Esophagus squamous epithelium (tissue), 5 donors: ENCODE measurements around the gene GREB1. TPM values are rescaled to one million over a fixed set of nuclear protein-coding genes. Genes with fewer than 3 reads are reported as not detected.

Experiments used
- DNase-seq: peaks from one replicate; lab custom pipeline; 2025; lab: John Stamatoyannopoulos, UW
- H3K27ac ChIP-seq, 4 donors: fragments of 200-600 bp; sonication (generic); one replicate each; pipeline ENCODE4 v1.5.1; 2016 to 2019; ENCODE audit warnings: mild to moderate bottlenecking in 1 of 4
- H3K27me3 ChIP-seq, 4 donors: fragments of 200-600 bp; sonication (generic); 1 replicate in 3 of 4; 2 replicates in 1 of 4; pipeline versions ENCODE4 v1.5.1 to v1.6.0; 2017 to 2021; ENCODE audit warnings: antibody characterized with exemption in 1 of 4
- H3K36me3 ChIP-seq, 3 donors: fragments of 200-600 bp; sonication (generic); one replicate each; pipeline ENCODE4 v1.5.1; 2016 to 2019
- H3K4me1 ChIP-seq, 3 donors: fragments of 200-600 bp; sonication (generic); one replicate each; pipeline ENCODE4 v1.5.1; 2017 to 2019
- H3K4me3 ChIP-seq, 4 donors: fragments of 200-600 bp; sonication (generic); 1 replicate in 3 of 4; 2 replicates in 1 of 4; pipeline ENCODE4 v1.5.1; 2016 to 2019; ENCODE audit warnings: mild to moderate bottlenecking in 2 of 4, moderate library complexity in 1 of 4
- H3K9me3 ChIP-seq, 3 donors: fragments of 200-600 bp; sonication (generic); one replicate each; pipeline ENCODE4 v1.5.1; 2016 to 2019
- POLR2A ChIP-seq, 4 donors: fragments of 450-650 bp; IDR thresholded peaks; one replicate each; pipeline ENCODE4 v1.6.1; 2017; ENCODE audit warnings: antibody characterized with exemption in 4 of 4, mild to moderate bottlenecking in 4 of 4, moderate library complexity in 3 of 4
- WGBS, 2 donors: methylation state at CpG; one replicate each; pipeline ENCODE4 v1.1.5; 2018; 5-methylcytosine and 5-hydroxymethylcytosine counted together
- intact Hi-C: fragments of 100-400 bp; cut with DNase I; formaldehyde crosslinking; loops from one replicate; pipeline ENCODE4 v1.15.0; 2022
- total RNA-seq, 4 donors: library from RNA; depleted of rRNA; stranded (reverse); fragments of >200 nt; gene quantifications; one replicate each; pipeline ENCODE4 v1.1.0, GENCODE V29; 2016
- TF ChIP-seq, protein P1 (sequence below), 6 experiments: fragments of 450-650 bp in 4 of 6; fragments of 200-600 bp in 2 of 6; sonication (generic) in 2 of 6; IDR thresholded peaks; one replicate each; pipeline ENCODE4 v1.5.1; 2016 to 2019; ENCODE audit warnings: antibody characterized with exemption in 6 of 6, mild to moderate bottlenecking in 4 of 6, moderate library complexity in 4 of 6
- donor health status: DM: yes; HTN: yes; CAD: no.

Gene GREB1
- total RNA-seq, 4 donors from 2014 or later: 0.08 to 1.7 (median 0.51) TPM

DNA sequence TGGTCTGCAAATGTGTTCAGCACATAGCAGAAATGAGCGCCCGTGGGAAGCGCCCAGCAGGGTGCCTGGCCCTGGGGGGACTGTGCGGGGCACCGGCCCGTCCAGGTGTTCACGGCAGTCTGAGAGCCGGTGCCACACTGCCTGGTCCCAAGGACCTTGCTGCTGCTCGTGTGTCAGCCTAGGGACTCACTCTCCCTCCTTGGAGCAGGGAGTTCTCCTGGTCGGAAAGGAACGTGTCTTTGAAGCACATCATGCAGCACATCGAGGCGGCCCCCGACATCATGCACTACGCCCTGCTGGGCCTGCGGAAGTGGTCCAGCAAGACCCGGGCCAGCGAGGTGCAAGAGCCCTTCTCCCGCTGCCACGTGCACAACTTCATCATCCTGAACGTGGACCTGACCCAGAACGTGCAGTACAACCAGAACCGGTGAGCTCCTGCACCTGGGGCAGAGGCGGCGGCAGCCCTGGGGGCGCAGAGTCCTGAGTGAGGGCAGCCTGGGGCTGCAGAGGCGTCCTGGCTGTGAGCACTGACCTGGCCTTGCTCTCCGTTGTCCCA lies 100.2 kb downstream of the GREB1 start:
- intact Hi-C loops: no loop called here
- no peaks in the 10 kb centered on the region for H3K36me3 ChIP-seq
- no peak overlapping the region for H3K4me3 ChIP-seq
- no peak overlapping the region for H3K27ac ChIP-seq
- H3K4me1 ChIP-seq: no peaks in the 10 kb centered on the region
- H3K27me3 ChIP-seq: peaks cover 0 to 4% (median 0%) of the 10 kb centered on the region in 4 donors
- no peak for TF ChIP-seq POLR2A (IDR thresholded peaks at IDR 0.05)
- no peak for DNase-seq
- no peaks in the 10 kb centered on the region for H3K9me3 ChIP-seq
- WGBS, 2 donors: 88 to 94% methylated on average over 8 to 21 of the region's 28 CpGs

DNA sequence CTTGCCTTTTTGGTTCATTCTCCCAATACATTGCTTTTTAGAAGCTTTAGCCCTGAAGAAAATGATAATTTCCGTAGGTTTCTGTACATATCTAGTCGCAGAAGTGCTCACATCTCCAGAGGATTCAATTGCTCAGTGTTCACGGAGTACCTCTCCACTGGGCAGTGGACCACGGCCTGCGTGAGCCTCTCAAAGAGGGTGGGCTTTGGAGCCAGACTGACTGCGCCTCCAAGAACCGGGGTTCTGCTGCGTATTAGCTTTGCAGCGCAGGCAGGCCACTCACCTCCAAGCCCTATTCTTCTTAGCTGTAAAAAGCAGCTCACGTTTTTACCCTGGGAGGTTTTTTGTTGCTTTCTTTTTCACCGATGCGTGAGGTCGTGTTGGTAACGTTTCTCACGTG lies 100.7 kb downstream of the GREB1 start:
- intact Hi-C loops: no loop called here
- no peak overlapping the region for H3K27ac ChIP-seq
- no peak overlapping the region for H3K4me3 ChIP-seq
- no peaks in the 10 kb centered on the region for H3K4me1 ChIP-seq
- H3K36me3 ChIP-seq: no peaks in the 10 kb centered on the region
- H3K9me3 ChIP-seq: no peaks in the 10 kb centered on the region
- H3K27me3 ChIP-seq: peaks cover 0 to 4% (median 0%) of the 10 kb centered on the region in 4 donors
- no peak for DNase-seq
- 78 to 88% methylated on average over 14 of the region's 15 CpGs for WGBS, 2 donors
- TF ChIP-seq, protein P1, sequence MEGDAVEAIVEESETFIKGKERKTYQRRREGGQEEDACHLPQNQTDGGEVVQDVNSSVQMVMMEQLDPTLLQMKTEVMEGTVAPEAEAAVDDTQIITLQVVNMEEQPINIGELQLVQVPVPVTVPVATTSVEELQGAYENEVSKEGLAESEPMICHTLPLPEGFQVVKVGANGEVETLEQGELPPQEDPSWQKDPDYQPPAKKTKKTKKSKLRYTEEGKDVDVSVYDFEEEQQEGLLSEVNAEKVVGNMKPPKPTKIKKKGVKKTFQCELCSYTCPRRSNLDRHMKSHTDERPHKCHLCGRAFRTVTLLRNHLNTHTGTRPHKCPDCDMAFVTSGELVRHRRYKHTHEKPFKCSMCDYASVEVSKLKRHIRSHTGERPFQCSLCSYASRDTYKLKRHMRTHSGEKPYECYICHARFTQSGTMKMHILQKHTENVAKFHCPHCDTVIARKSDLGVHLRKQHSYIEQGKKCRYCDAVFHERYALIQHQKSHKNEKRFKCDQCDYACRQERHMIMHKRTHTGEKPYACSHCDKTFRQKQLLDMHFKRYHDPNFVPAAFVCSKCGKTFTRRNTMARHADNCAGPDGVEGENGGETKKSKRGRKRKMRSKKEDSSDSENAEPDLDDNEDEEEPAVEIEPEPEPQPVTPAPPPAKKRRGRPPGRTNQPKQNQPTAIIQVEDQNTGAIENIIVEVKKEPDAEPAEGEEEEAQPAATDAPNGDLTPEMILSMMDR (IDR thresholded peaks at IDR 0.05): no peak
- no peak for TF ChIP-seq POLR2A (IDR thresholded peaks at IDR 0.05)

DNA sequence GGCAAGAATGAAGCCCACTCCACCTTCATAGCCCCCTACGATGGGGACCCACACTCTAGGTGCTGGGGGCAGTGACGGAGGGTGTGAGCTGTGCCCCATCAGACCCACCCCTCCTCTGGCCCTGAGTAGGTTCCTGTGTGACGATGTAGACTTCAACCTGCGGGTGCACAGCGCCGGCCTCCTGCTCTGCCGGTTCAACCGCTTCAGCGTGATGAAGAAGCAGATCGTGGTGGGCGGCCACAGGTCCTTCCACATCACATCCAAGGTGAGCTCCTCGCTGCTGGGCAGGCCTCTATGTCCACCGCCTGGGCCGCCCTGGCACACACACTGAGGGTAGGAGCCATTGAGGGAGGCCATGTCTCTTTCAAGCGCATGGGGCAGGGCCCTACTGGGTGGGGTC lies 101.3 kb downstream of the GREB1 start:
- 90% methylated on average over 14 of the region's 15 CpGs; no CpG with 5 or more reads in 1 of the 2 donors for WGBS, 2 donors
- DNase-seq: no peak
- Histone ChIP-seq H3K4me3 (no peak overlapping the region), H3K36me3 (no peaks in the 10 kb centered on the region), H3K27ac (no peak overlapping the region), H3K4me1 (no peaks in the 10 kb centered on the region), H3K27me3 (peaks cover 0 to 4% (median 0%) of the 10 kb centered on the region in 4 donors), H3K9me3 (no peaks in the 10 kb centered on the region)
- intact Hi-C loops: no loop called here
- TF ChIP-seq POLR2A (IDR thresholded peaks at IDR 0.05): no peak
- TF ChIP-seq, protein P1 (IDR thresholded peaks at IDR 0.05): no peak

DNA sequence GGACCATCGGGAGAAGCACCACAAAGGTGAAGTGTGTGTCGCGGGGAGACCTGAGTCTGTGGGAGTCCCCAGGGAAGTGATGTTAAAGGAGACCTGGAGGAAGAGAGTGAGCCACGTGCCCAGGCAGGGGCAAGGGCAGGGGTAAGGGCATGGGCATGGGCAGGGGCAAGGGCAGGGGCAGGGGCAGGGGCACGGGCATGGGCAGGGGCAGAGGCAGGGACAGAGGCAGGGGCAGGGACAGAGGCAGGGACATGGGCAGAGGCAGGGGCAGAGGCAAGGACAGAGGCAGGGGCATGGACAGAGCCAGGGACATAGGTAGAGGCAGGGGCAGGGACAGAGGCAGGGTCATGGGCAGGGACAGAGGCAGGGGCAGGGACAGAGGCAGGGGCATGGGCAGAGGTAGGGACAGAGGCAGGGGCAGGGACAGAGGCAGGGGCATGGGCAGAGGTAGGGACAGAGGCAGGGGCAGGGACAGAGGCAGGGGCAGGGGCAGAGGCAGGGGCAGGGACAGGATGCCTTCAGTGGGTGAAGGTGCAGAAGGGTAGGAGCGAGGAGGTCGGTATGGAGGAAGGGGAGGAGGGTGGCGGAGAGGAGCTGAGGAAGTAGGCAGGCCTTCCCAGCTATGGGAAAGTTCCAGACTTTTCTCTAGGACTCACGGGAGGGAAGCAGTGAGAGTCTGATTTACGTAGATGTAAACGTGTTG lies 102.9 kb downstream of the GREB1 start:
- Histone ChIP-seq H3K36me3 (no peaks in the 10 kb centered on the region), H3K27ac (no peak overlapping the region), H3K4me1 (no peaks in the 10 kb centered on the region), H3K27me3 (peaks cover 0 to 4% (median 0%) of the 10 kb centered on the region in 4 donors), H3K9me3 (no peaks in the 10 kb centered on the region), H3K4me3 (no peak overlapping the region)
- intact Hi-C loops: no loop called here
- no peak for DNase-seq
- WGBS, 2 donors: 73 to 75% methylated on average over 11 of the region's 11 CpGs
- TF ChIP-seq POLR2A (IDR thresholded peaks at IDR 0.05): no peak
- TF ChIP-seq, protein P1 (IDR thresholded peaks at IDR 0.05): no peak

DNA sequence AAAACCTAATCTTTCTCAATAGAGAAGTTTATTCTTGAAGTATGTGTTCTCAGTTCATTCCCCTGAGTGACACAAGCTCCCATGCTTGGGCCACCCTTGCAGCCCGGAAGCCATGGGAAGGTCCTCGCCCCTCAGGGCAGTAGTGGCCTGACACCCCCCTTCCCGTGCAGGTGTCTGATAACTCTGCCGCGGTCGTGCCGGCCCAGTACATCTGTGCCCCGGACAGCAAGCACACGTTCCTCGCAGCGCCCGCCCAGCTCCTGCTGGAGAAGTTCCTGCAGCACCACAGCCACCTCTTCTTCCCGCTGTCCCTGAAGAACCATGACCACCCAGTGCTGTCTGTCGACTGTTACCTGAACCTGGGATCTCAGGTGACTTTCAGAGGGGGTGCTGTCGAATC lies 103.7 kb downstream of the GREB1 start:
- no peaks in the 10 kb centered on the region for H3K36me3 ChIP-seq
- no peak overlapping the region for H3K27ac ChIP-seq
- DNase-seq: no peak
- WGBS, 2 donors: 93 to 95% methylated on average over 6 to 12 of the region's 15 CpGs
- intact Hi-C loops: no loop called here
- H3K9me3 ChIP-seq: no peaks in the 10 kb centered on the region
- H3K4me1 ChIP-seq: no peaks in the 10 kb centered on the region
- H3K27me3 ChIP-seq: peaks cover 0 to 4% (median 0%) of the 10 kb centered on the region in 4 donors
- no peak overlapping the region for H3K4me3 ChIP-seq
- TF ChIP-seq, protein P1 (IDR thresholded peaks at IDR 0.05): no peak
- no peak for TF ChIP-seq POLR2A (IDR thresholded peaks at IDR 0.05)
